Erythroblast (primary cell): ENCODE results near the gene TRIM16.
"Not testable (repeated sequence)": the region's sequence is repeated elsewhere in the genome, so short reads cannot be mapped to it uniquely, and the experiment has no call there.

Experiments
- GATA1 ChIP-seq: IDR thresholded peaks from 2 replicates; pipeline ENCODE4 v1.6.1; 2011; ENCODE audit warnings: low read depth, mild to moderate bottlenecking, control low read depth, low read length, moderate library complexity
- POLR2A ChIP-seq: IDR thresholded peaks from 2 replicates; pipeline ENCODE4 v1.6.1; 2011; ENCODE audit warnings: mild to moderate bottlenecking, low read length

DNA sequence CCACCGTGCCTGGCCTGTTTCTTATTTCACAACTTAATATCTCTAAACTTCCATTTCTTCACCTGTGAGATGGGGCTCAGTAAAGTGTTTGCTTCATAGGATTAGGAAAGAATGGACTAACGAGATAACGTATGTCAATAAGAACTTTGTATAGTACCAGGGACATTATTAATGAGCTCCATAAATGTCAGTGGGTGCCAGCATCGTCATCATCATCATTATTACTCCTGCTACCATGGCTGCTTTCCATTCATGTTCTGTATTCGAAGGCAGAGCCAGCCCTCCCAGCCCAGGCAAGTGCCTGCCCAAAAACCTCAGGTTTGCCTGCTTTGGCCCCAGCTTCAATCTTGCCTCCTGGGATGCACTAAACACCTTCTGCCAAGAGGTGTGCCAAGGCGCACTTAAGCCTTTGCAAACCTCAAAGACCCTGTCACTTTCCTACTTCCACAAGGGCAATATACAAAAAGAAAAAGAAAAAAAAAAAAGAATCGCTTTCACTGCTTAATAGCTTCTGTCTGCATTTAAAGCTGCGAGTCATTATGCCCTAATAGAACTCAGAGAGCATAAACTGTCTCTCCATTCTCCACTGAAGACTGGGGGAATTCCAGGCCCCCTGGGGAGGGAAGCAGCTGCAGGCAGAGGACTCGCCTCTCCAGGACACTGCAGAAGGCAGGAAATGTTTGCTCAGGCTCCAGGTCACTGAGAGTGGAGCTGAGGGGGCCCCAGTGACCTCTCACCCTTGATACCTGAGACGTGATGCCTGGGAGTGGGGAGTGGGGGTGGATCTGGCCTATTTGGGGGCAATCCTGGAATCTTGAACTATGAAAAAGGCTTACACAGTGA, 38.8 kb downstream of the TRIM16 start:
- TF ChIP-seq POLR2A, GATA1: not testable (repeated sequence)
